ENCODE data around the gene PSD4. TPM values are rescaled to one million over a fixed set of nuclear protein-coding genes. Genes with fewer than 3 reads are reported as not detected.

Gene PSD4
- total and polyA plus RNA-seq, 2 of the 4 experiments (the other 2 are of a cell fraction) = 0.36 to 0.70 TPM

DNA sequence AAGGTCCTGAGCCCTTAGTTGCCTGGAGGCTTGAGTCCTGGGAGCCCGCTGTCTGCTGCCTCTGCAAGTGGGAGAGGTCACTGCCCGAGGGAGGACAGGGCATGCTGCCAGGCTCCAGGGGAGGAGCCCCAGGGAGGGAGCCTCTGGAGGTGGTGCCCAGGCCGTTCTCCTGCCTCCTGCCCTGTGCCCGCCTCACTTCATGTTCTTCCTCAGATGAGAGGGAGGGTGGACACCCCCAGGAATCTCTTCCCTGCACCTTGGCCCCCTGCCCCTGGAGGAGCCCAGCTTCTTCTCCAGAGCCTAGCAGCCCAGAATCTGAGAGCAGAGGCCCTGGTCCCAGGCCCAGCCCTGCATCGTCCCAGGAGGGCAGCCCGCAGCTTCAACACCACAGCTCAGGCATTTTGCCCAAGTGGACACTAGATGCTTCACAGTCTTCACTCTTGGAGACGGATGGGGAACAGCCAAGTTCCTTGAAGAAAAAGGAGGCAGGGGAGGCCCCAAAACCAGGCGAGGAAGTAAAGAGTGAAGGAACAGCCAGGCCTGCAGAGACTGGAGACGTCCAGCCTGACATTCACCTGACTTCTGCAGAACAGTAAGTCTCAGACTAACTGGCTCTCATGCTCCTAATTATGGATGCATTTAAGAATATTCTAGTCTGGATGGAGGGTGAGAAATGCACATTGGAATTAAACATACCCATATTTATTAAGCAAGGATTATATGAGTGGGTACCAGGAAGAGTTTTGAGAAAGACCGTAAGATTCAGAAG lies 12.1 kb downstream of the PSD4 start:
- in situ Hi-C loops (cut with MboI; ENCODE audit: low sequenced_read_pairs) = no loop called here
- Histone ChIP-seq H3K27ac (ENCODE audit: insufficient read depth, low read length) (no peak overlapping the region), H3K56ac (ENCODE audit: extremely low read depth, insufficient read depth, low read length) (no peak overlapping the region), H2AK5ac (ENCODE audit: low read depth, low read length) (no peak overlapping the region), H3K27me3 (ENCODE audit: control insufficient read depth, insufficient read depth, low read length) (peaks cover 21% of the 10 kb centered on the region; the same call in 1 of the 2 replicates), H2BK20ac (ENCODE audit: low read depth, low read length) (no peak overlapping the region), H3K36me3 (ENCODE audit: control insufficient read depth, insufficient read depth, low read length) (no peaks in the 10 kb centered on the region), H3K4me1 (ENCODE audit: control insufficient read depth, insufficient read depth, low read length) (no peaks in the 10 kb centered on the region), H4K91ac (ENCODE audit: insufficient read depth, low read depth, low read length) (no peak overlapping the region), H3K18ac (ENCODE audit: low read depth, low read length) (no peak overlapping the region), H3K9ac (ENCODE audit: low read depth, low read length) (no peak overlapping the region), H2AFZ (replicated peaks; ENCODE audit: low read length, poor library complexity) (no peak overlapping the region), H4K8ac (ENCODE audit: low read depth in 2 of 2, low read length in 2 of 2) (no peak overlapping the region), H4K5ac (ENCODE audit: low read depth, low read length) (no peak overlapping the region), H3K14ac (replicated peaks; ENCODE audit: low read depth, low read length) (no peak overlapping the region), H3K4ac (ENCODE audit: low read depth, low read length) (no peak overlapping the region), H3K9me3 (ENCODE audit: control insufficient read depth, insufficient read depth, low read length) (no peaks in the 10 kb centered on the region), H2BK15ac (ENCODE audit: low read depth, low read length) (no peak overlapping the region), H3K4me3 (ENCODE audit: insufficient read depth, low read depth, low read length) (no peak overlapping the region), H3K9me1 (ENCODE audit: insufficient read depth, low read length) (peaks cover 3% of the 10 kb centered on the region; the same call in 1 of the 2 replicates), H2BK120ac (ENCODE audit: low read depth, low read length) (no peak overlapping the region), H4K20me1 (ENCODE audit: insufficient read depth, low read length) (no peaks in the 10 kb centered on the region), H2BK5ac (ENCODE audit: low read depth, low read length, poor library complexity, severe bottlenecking) (no peak overlapping the region), H3K23ac (ENCODE audit: low read depth, low read length) (no peak overlapping the region), H3K79me1 (ENCODE audit: low read depth in 1 of 2, low read length in 2 of 2) (no peaks in the 10 kb centered on the region), H2AK9ac (replicated peaks; ENCODE audit: low read depth, low read length, poor library complexity) (no peak overlapping the region), H3K4me2 (ENCODE audit: low read depth, low read length) (no peak overlapping the region)
- dilution Hi-C loops (cut with HindIII; ENCODE audit: low sequenced_read_pairs, unreplicated experiment) = no loop called here
- no TSS peak for BruUV-seq (replicated peaks)
- WGBS, 2 experiments (ENCODE audit: extremely low coverage in 2 of 2, insufficient read length in 1 of 2) = 90% methylated on average over 2 of the region's 10 CpGs; no CpG with 5 or more reads in 1 of the 2 experiments
- intact Hi-C loops (cut with micrococcal nuclease) = no loop called here
- no peak for DNase-seq
- CTCF ChIA-PET = no interaction called here
- POLR2A ChIA-PET (ENCODE audit: unreplicated experiment) = no interaction called here
- TF ChIP-seq CHD1 (IDR thresholded peaks at IDR 0.05; ENCODE audit: low read depth, low read length) (no peak), USF2 (IDR thresholded peaks at IDR 0.05; ENCODE audit: low read depth, low read length) (no peak), POLR2A (IDR thresholded peaks at IDR 0.05; ENCODE audit: low read depth, low read length) (no peak), MAZ (IDR thresholded peaks at IDR 0.05; ENCODE audit: borderline replicate concordance, low read depth, low read length) (no peak), BHLHE40 (IDR thresholded peaks at IDR 0.05; ENCODE audit: low read depth, low read length) (no peak), SMC3 (IDR thresholded peaks at IDR 0.05; ENCODE audit: low read depth, low read length) (no peak), NFE2L2 (IDR thresholded peaks at IDR 0.05; ENCODE audit: low read depth, low read length) (no peak), CEBPB (IDR thresholded peaks at IDR 0.05; ENCODE audit: low read depth, low read length) (no peak)
- TF ChIP-seq, protein P1, sequence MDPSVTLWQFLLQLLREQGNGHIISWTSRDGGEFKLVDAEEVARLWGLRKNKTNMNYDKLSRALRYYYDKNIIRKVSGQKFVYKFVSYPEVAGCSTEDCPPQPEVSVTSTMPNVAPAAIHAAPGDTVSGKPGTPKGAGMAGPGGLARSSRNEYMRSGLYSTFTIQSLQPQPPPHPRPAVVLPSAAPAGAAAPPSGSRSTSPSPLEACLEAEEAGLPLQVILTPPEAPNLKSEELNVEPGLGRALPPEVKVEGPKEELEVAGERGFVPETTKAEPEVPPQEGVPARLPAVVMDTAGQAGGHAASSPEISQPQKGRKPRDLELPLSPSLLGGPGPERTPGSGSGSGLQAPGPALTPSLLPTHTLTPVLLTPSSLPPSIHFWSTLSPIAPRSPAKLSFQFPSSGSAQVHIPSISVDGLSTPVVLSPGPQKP (IDR thresholded peaks at IDR 0.05; ENCODE audit: borderline replicate concordance, low read depth, low read length) = no peak
- ATAC-seq (ENCODE audit: low read depth) = no peak
